Dedifferentiated amniotic fluid mesenchymal stem cell (primary cell): Measurements from ENCODE around the gene ITGA4.
"Not testable (repeated sequence)": the region's sequence is repeated elsewhere in the genome, so short reads cannot be mapped to it uniquely, and the experiment has no call there.

Experiments
- DNase-seq: peaks from one replicate; pipeline ENCODE4 v3.0.0-alpha.2; 2016; ENCODE audit errors: extremely low spot score

ITGA4 gene

DNA sequence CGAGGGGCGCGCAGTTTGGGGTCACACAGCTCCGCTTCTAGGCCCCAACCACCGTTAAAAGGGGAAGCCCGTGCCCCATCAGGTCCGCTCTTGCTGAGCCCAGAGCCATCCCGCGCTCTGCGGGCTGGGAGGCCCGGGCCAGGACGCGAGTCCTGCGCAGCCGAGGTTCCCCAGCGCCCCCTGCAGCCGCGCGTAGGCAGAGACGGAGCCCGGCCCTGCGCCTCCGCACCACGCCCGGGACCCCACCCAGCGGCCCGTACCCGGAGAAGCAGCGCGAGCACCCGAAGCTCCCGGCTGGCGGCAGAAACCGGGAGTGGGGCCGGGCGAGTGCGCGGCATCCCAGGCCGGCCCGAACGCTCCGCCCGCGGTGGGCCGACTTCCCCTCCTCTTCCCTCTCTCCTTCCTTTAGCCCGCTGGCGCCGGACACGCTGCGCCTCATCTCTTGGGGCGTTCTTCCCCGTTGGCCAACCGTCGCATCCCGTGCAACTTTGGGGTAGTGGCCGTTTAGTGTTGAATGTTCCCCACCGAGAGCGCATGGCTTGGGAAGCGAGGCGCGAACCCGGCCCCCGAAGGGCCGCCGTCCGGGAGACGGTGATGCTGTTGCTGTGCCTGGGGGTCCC, at the start of gene ITGA4:
TSS of gene ITGA4 (plus strand) at position 266 of the 620 bp plus-strand sequence. CDS start at position 535, 269 bp downstream.
- peak; percentile 64 for DNase-seq

DNA sequence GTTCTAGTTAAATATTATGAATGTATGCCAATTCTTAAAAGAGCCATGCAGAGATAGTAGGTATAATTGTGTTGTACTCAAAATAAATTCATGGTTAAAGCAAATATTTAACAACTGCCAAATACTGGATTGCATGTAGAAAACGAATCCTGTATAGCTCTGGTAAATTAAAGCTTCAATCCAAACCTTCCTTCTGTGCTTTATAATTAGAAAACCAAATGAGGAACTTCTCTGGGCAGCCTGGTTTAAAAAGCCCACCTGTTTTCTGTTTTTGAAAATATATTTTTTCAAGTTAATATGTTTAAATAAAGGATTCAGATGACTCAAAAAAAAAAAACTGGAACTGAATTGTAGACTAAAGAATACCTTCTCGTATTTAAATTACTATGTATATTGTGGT, 48.3 kb upstream of the ITGA4 start:
- DNase-seq = no peak

DNA sequence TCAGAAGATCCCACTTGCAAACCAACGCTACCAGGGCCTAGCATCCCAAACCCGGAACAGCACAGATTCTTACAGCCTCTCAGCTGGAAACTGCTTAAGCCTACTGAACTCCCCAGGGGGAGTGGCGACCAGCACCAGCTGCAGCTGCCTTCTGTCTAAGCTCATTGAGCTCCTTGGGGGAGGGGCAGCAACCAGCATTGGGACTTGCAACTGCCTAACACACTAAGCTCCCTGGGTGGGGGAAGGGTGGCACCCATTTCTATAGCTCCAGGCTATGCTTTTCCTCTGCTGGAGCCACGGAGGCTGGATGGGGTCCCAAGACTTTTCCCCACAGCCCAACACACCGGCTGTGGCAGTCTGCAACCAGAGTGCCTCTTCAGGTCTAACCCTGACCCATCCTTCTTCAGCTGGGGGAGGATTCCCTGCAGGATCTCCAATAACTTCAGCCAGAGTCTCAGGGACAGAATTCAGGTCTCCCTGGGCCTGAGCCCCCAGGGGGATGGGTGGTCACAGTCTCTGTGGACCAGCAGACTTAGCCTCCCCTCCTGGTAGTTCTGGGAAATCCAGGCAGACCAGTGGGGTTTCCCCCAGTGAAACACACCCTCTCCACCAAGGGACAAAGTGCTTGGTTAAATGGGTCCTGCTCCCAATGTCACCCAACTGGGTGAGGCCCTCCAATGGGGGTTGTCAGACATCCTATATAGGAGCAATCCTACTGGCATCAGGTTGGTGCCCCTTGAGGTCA, 45.9 kb upstream of the ITGA4 start:
- DNase-seq = no peak

GRCh38 chr2:181419129-181419855, 37.9 kb upstream of the ITGA4 start:
- DNase-seq = no peak

DNA sequence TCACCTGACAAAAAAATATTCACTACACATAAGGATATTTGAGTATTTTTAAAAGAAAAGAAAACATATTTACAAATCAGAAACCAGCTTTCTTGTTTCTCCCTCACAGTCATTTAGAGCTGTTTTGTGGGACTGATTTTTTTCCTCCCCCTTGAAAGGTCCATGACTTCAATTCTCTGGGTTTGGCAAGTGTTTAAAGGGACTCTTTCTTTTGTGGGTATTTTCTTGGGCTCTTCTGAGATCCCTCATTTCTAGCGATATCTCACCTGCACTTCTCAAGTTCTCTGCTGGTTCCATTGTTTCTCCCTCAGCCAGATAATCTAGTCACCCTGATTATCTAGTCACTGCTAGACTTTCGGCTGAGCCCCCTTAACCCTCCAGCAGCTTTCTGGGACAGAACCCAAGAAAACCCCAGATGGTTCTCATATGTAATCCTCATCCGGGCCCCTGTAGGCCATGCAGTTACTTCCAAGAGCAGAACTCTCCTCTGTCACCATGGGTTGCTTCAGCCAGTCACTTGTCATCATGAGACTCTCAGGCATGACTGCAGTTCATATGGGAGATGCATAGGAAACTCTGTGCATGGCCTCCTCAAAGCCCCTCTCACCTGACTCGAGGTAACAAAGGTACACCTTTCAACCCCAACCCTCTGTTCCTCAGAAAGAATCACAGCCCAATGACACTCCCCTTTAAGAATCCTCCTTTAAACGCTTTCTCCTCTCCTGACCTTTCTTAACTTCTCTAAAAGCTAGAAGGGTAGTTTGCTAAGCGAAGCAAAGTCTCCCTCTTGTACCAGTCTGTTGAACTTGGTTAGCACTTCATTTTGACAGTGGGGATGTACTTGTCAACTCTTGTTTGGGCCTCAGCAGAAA, 36.7 kb upstream of the ITGA4 start:
- DNase-seq = no peak

GRCh38 chr2:181421131-181421458, 36.1 kb upstream of the ITGA4 start:
- DNase-seq = no peak

DNA sequence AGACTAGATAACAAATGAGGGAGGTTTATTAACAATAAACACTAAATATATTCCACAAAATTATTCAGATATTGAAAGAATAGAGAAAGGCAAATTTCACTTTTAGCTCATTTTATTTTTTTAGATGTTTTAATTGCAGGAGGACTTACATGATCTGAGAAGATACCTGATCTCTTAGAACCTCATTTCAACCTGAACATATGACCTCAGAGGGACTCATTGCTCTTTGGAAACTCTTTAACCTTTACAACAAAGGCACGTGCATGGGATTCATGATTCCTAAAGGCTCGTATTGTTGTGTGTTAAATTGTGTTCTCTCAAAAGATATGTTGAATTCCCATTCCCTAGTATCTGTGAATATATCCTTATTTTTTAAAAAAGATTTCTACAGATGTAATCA, 35.7 kb upstream of the ITGA4 start:
- no peak for DNase-seq

- DNase-seq = no peak
Observed at GRCh38 chr2:181426672-181427071, 30.5 kb upstream of the ITGA4 start.

GRCh38 chr2:181430406-181431118, 26.6 kb upstream of the ITGA4 start:
- DNase-seq = no peak

DNA sequence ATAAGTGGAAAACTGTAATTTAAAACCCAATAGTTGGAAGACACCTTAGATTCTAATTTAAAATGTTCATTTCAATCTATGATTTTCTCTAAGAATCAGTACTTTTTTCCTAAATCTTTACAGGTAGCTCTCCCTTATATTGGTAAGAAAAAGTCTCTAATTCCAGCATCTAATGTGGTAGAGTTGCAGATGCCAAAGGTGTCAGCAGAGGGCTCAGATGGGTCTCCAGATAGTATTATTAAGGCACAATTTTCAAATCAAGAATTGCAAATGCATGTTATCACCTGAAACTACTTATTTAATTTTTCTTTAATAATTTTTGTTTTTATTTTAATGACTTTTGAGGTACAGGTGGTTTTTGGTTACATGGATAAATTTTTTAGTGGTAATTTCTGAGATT, 25.5 kb upstream of the ITGA4 start:
- DNase-seq = no peak

GRCh38 chr2:181438261-181438660, 18.9 kb upstream of the ITGA4 start:
- DNase-seq = no peak

DNA sequence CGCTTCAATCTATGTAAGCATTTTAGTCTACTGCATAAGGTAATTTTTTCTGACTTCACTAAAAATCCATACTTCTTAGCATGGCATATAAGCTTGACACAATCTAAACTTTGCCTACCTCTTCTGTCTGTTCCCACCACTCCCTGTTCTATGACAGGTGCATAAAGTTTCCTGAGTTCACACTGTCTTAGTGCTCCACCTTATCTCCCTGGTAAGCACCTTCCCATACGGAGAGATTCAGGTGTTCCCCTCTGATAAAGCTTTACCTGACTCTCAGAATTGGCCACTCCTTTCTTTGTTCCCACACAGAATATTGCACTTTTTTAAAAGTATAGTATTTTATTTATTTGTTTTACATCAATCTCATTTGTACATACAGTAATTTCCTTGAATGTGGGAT, 16.8 kb upstream of the ITGA4 start:
- DNase-seq = no peak

DNA sequence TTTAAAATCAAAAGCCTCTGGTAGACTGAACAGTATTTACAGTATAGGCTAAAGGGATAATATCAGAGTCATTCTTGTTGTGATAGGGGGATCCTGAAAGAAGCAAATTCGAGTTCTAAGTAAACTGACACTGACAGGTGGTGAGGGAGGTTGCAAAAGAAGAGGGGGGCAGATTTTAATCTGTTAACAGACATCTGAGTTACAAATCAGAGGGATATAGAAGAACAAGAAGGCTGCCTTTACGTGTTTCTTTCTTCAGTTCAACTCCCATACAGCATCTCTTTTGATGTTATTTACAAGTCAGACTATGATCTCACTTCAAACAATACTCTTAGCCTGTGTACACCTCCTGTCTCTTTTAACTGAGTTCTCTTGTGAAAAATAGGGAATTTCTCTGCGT, 16.3 kb upstream of the ITGA4 start:
- DNase-seq = no peak

DNA sequence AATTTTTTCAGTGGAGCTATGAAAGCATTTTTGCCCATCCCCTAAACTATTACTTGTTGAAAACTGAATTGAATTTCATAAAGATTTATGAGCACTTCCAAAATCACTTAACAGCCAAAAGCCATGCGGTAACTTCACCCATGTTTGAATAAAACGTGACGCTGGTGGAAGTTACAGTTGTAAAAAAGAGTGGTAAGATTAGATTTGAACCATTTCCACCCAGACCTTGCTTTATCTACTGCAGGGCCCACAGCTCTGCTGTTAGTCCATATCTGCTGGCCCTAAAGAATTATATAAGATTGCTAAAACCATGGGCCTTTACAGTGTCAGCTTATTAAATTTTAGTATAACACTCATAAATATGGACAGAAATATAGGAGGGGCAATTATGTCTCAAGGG, 15.5 kb upstream of the ITGA4 start:
- no peak for DNase-seq

DNA sequence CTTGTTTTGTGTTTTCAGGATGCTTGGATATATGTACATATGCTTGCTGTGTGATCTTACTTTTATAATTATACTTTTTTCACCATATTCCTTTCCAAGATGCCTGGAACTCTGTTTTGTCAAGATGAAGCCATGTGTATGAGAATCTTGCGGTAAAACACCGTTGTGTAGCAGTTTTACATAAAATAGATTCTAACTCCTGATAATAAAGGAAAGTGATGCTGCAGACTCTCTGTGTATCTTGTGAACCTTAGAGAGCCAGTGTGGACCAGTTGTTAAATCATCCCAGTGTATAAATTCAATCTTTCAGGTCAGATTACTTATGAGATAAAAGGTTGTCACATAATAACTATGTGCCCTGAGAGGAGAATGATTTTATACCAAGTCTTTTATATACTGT, 12.5 kb upstream of the ITGA4 start:
- DNase-seq = no peak

GRCh38 chr2:181446985-181447384, 10.2 kb upstream of the ITGA4 start:
- no peak for DNase-seq

GRCh38 chr2:181449278-181449677, 7.9 kb upstream of the ITGA4 start:
- not testable (repeated sequence) for DNase-seq

DNA sequence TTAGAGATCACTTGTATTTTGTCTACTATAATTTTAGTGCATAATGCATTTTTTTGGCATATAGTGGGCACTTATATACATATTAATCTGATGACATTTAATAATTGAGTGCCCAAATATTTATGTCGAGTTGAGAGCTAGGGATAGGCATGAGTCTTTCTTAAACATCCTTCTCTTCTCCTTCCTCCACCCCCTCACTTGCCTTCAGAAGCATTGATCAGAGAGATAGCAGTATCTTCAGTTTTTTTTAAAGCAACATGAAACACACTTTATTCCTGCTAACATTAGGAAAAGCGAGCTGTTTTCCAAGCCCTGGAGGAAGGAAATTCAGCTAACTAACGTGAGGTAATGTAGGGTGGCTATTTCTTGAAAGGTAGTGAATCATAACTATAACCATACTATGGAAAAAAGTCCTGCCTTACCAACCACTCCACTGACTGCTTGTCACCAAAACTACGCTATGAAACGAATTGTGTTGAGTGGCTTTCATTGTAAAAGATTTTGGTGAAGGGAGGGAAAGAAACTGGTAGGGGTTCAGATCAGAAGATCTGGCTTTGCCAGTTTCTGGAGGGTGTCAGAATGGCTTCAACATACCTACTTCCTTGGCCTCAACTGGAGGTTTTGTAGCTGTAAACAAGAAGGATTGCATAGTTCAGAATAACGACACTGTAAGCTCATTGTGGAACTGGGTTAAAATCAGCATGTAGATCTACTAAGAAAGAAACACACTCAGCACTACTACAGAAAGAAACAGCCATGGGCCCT, 2.3 kb upstream of the ITGA4 start:
- no peak for DNase-seq

- DNase-seq = no peak
Observed at GRCh38 chr2:181456660-181457120, 496 bp upstream of the ITGA4 start.

DNA sequence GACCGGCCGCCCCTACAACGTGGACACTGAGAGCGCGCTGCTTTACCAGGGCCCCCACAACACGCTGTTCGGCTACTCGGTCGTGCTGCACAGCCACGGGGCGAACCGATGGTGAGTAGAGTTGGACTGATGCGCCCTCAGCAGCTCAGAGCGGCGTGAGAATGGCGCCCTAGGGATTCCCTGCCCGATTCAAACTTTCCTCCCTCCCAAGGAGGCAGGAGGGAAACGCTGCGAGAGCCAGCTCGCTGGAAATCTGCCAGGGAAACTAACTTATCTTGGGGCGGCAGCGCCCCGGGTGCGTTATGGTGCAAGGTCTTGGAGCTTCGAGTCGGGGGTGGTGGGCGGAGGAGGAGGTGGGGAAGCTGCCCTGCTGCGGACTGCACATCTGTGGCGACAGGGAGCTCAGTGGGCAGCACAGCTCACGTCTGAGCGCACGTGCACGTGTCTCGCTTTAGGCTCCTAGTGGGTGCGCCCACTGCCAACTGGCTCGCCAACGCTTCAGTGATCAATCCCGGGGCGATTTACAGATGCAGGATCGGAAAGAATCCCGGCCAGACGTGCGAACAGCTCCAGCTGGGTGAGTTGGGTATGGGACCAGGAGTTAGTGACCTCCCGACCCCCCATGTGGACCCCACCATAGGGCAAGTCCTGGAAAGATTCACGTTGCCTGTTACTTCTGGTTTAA, 697 bp downstream of the ITGA4 start:
- DNase-seq = no peak
